HG03460 (cell line): ENCODE measurements around the gene JARID2.

ENCODE experiments used
- ATAC-seq: cut with Tn5 transposase; IDR thresholded peaks from one replicate; pipeline ENCODE4 v1.9.1; 2021; ENCODE audit not compliant: unreplicated experiment

JARID2 gene

DNA sequence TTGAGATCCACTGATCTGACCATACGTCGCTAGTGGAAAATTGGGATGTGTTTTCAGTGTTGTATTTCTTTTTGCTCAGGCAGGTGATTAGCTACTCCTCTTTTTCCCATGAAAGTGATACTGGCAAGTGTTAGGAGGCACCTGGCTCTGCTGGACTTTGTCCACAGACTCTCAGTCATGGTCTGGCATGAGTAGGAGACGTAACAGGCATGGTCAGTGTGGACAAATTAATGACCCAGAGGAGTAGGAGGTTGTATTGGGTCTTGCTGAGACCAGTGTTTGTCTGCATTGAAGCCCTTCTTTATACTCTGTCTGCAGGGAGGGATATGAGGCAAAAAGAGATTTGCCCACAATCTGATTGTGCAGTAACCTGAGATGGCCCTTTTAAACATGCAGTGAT is 238.3 kb downstream of the JARID2 start:
- no peak for ATAC-seq

DNA sequence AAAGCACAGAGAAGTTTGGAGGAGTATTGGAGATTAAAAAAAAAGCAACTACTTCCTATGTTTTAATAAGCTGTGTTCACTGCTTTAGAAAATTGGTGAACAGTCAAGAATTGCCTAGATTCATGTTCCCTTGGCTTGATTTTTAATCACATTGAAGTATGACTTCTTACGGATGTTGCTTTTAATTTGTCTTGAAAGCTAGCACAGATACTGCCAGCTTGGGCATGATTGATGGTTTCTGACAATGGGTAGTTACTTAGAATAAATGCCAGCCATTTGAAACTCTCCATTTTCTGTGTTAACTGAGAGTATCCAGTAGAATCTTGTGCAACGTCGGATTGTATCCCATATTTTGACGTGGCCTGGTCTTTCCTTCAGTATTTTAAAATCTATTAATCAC is 239.0 kb downstream of the JARID2 start:
- no peak for ATAC-seq

DNA sequence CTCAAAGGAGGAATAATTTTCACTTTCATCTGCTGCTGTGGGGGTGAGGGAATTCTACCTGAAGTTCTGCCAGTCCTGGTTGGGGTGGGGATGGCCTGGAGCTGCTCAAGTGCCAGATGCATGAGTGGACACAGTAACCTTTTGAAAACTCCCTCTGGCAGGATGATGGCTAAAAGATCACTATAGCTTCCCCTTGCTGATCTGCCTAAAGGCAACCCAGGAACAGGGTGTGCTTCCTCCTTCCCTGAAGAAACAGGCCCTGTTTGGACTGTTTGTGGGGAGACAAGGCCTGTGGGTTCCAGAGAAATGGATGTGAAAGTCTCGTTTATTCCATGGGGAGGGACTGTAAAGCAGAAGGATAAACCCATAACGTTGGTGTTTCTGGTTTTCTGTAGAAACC is 240.1 kb downstream of the JARID2 start:
- no peak for ATAC-seq

DNA sequence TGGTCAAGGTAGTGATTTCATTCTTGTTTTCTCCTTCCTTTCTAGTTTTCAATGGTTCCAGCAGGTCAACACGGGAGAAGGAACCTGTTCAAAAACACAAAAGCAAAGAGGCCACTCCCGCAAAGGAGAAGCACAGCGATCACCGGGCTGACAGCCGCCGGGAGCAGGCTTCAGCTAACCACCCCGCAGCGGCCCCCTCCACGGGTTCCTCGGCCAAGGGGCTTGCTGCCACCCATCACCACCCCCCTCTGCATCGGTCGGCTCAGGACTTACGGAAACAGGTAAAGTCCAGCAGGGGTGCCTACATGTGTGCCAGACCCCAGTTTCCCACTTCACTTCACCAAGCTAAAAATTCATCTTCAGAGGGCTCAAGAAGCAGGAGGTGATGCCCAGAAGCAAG is 241.4 kb downstream of the JARID2 start:
- ATAC-seq, result no peak

DNA sequence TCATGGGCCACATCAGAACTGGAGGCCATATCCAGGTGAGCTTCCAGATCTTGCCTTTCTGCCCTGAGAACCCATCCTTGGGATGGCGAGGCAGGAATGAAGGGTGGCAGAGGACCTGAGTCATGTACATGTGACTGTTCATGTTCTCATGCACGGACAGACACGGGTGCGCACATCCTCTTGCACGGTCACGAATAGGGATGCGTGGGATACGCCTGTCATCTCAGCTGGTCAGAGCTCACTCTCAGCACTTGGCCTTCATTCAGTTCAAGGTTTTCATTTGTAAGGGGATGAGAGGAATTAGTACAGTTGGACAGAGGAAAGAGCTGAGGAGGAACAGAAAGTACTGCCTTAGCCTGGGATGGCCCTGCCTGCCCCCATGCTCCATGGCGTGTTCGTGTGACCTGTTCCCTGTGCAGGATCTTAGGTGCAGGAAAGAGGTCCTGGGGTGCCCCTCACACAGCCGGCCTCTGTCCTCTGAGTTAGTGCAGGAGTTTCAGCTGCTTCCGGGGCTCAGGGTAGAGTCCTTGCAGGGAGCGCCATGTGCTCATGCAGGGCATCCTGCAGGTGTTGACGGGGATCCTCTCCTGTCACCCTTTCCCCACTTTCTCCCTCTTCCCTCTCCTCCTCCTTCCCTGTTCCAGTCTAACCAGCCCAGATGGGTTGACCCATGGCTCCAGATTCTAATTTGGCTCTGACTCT is 243.5 kb downstream of the JARID2 start:
- ATAC-seq, result no peak

DNA sequence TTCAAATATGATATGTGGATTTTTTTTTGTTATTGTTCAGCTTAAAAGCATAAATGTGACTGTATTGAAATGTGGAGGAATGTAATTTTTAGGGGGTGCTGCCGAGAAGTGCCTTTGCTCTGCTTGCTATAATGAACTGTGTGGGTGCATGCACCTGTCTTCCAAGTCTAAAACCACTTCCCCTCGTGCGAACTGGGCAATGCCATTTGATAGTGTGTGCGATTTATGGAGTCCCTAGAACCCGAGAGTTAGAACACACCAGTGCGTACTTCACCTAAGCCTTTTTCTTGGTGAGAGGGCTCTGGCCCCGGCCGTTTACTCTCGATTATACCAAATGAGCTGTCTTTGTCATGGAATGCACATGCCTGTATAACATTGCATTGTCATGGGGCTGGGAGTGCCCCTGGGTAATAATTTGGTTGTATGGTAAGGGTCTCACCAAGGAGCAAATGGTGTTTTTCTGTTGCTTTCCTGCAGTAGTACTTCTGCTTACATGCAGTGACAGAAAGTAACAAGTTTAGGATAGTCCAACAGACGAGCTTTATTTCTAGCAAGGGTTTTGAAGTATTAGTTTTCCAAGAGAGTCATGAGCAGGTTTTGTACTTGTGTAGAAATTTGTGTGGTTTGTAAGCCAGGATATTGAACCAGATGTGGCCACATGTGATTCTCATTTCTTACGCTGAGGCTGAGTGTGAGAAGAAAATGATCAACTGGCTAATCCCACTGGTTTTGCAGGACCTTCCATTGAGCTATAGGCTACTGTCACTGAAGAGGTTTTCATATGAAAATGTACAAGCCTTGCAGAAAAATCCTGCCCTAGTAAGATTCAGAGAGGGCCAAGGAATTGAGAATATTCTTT is 244.6 kb downstream of the JARID2 start:
- no peak for ATAC-seq

DNA sequence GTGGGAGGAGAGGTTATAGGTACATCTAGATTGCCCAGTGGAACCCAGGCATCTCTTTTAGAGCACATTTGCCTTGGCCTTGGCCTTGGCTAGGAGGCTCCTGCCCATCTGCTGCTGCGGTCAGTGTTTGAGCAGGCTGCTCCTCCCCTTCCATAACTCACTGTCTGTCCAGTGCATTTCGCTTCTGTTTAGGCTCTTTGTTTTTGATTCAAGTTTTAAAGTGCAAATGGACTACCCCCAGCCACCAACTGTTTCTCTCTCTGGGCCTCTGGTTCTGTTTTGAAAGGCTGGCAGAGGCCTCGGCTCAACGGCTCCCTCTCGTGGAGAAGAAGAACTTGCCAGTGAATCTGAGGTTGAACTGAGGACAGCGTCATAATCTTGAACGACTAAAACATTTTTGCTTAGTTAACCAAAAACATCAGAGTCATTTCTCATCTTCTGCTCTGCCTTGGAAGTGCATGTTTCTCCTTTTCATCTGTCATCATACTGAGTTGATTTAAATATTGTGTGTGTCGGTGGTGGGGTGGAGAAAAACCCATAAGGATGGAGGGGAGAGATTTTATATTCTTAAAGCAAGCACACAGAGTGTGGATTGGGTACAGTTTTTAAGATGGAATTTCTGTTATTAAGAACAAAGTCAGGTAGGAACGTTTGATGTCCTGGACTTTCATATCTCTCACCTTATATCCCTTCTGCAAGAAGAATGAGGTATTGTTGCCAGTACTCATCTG is 245.6 kb downstream of the JARID2 start:
- ATAC-seq, result no peak

DNA sequence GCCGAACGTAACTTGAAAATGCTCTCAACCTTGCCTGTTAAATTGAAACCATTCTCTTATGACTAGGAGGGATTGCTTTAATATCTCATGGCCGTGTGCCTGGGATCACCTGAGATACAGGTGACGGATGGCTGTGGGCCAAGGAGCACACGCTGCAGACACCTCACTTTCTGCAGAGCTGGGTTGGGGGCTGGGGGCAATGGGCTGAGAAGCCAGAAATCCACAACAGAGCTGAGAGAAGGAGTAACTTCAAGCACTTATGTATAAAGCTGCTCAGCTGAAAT is 246.1 kb downstream of the JARID2 start:
- ATAC-seq, result no peak

DNA sequence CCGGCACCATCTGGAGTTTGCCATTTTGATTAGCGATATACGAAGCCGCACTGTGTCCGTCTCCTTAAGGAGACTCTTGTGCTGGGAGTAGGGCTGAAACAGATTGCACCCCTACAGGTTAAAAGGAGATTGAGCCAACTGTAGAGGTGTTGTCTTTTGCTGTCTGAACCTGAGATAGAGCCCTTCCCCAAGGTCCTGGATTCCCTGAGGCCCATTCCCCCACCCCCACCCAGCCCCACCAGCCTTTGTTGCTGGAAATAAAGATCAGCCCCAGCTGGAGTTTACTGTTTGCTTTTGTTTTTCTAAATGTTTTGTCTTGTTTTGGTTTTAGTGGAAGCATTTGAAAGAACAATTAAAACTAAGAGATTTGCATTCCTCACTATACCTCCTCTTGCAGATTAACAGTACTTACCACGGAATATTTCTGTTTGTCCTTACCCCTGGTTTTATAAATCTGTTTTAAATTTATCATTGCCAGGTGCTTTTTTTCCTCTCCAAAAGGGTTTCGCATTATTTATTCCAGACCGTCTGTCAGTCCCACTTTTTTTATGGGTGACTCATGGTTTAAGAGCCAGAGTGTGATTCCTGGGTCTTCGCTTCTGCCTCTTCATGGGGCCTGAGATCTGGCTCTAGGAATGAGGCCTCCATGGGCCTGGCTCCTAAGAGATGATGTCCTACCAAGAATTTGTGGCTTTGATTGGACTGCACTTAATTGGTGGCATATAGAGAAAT is 247.7 kb downstream of the JARID2 start:
- ATAC-seq, result no peak

DNA sequence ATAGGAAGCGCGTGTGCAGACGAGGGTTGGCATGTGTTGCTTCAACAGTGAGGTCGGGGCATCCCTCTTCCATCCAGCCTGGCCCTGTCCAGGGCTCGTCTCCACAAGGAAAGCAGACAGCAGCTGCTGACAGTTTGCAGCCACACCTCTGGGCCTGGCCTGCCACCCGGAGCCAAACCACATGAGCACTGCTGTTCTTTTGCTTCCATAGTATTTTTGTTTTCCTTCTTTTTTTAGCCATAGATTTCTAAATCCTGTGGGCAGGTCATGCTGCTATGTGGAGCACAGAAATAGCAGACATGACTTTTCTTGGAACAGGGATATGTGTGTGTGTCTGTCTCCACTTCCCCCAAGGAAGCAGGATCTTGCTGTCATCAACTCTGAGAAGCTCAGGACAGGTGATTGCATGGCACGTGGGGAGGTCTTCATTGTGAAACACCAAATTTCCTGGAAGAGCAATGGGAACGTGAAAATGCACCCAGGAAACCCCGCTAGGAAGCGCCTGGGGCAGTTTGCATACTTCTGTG is 249.6 kb downstream of the JARID2 start:
- no peak for ATAC-seq

DNA sequence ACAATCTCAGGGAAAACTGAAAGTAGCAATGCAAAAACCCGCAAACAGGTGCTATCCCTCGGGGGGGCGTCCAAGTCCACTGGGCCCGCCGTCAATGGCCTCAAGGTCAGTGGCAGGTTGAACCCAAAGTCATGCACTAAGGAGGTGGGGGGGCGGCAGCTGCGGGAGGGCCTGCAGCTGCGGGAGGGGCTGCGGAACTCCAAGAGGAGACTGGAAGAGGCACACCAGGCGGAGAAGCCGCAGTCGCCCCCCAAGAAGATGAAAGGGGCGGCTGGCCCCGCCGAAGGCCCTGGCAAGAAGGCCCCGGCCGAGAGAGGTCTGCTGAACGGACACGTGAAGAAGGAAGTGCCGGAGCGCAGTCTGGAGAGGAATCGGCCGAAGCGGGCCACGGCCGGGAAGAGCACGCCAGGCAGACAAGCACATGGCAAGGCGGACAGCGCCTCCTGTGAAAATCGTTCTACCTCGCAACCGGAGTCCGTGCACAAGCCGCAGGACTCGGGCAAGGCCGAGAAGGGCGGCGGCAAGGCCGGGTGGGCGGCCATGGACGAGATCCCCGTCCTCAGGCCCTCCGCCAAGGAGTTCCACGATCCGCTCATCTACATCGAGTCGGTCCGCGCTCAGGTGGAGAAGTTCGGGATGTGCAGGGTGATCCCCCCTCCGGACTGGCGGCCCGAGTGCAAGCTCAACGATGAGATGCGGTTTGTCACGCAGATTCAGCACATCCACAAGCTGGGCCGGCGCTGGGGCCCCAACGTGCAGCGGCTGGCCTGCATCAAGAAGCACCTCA is 250.7 kb downstream of the JARID2 start:
- ATAC-seq, result no peak

DNA sequence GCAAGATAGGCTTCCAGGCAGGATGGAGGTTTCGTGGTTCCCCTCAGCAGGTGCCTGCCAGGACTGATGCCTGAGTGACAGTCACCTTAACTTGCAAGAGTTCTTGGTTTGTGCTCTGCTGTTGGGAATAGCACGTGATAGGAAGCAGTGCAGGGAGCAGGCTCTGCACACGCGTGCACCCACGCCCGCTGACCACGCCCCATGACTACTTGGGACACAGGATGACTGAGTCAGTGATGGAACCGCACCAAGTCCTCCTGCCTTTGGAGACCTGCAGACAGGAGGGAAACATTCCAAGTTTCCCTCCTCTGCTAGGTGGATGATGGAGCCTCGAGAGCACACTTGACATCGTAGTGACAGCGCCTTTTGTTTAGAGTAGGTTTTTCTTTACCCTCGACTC is 252.8 kb downstream of the JARID2 start:
- no peak for ATAC-seq

DNA sequence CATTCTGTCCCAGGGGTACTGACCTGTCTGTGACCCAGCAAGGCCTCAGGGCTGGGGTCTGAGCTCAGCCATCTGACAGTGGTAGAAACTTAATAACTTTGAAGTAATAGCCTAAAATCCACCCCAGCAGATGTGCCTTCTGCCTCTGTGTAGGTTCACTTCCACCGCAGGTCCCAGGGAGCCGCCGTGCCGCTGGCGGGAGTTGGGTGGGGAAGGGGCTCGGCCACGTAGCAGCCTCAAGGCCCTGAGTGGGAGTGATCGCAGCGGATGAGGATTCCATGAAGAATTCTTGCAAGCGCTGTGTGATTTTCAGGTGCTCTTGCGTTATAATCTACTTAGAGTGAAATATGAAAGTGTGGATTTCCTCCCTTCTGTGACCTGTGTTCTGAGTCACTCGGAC is 253.3 kb downstream of the JARID2 start:
- ATAC-seq, result no peak

DNA sequence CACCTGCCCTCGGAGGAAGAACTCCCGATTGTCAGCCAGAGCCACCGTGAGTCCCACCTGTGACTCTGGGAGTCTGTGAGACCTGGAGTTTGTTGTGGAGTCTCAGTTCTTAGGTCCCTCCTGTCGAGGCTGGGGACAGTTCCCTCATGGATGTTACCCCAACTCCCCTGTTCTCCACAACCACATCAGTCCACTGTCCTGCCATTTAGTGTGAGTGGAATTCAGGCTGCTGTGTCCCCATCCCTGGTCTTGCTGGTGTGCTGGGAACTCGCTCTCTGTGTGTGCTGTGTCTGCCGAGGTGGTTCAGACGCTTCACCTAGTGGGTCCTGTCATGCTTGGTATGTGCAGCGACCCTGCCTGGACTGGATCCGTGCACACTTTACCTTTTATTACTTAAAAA is 253.7 kb downstream of the JARID2 start:
- no peak for ATAC-seq

DNA sequence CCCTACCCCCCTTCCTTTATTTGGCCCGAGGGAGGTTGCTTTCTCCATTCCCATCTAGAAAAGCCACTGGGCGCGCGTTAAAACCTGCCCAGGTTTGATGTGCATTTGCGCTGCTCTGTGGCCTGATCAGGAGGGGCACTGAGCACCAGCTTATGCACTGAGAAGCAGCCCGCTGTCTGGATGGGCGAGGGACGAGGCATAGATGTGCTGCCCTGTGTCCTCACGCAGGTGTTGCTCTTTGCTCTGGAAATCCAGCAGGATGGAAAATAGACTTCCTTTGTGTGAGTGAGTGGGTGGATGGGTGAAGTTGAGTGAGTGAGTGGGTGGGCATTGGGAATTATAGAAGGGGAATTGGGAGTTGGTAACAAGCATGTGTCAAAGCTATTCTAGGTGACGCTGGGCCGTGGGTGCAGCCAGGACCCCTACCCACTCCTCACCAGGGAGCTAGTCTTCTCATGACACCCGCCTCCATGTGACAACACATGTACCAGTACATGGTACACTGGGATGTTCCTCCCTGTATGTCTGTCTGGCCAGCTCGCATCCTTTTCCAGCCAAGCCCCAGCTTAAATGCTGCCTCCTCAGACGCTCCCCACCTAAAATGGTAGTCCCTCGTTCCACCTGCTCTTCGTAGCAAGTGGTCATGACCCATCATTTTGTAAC is 254.3 kb downstream of the JARID2 start:
- no peak for ATAC-seq

DNA sequence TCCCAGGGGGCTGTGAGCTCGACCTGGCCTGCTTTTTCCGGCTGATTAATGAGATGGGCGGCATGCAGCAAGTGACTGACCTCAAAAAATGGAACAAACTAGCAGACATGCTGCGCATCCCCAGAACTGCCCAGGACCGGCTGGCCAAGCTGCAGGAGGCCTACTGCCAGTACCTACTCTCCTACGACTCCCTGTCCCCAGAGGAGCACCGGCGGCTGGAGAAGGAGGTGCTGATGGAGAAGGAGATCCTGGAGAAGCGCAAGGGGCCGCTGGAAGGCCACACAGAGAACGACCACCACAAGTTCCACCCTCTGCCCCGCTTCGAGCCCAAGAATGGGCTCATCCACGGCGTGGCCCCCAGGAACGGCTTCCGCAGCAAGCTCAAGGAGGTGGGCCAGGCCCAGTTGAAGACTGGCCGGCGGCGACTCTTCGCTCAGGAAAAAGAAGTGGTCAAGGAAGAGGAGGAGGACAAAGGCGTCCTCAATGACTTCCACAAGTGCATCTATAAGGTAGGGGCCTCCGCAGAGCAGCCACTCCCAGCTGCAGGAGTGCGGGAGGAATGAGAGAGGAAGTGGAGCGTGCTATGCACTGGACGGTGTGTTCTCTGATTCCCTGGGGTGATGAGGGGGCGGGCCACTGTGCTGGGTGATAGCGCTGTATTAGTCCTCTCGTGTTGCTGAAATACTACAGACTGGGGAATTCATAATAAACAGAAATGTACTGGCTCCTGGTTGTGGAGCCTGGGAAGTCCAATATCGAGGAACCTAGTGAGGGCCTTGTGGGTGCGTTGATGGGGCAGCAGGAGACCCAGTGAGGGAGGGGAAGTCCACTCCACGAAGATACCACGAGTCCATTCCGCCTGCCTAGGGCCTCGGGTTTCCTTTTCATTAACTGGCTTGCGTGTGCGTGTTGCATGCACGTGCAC is 255.3 kb downstream of the JARID2 start:
- ATAC-seq, result no peak

DNA sequence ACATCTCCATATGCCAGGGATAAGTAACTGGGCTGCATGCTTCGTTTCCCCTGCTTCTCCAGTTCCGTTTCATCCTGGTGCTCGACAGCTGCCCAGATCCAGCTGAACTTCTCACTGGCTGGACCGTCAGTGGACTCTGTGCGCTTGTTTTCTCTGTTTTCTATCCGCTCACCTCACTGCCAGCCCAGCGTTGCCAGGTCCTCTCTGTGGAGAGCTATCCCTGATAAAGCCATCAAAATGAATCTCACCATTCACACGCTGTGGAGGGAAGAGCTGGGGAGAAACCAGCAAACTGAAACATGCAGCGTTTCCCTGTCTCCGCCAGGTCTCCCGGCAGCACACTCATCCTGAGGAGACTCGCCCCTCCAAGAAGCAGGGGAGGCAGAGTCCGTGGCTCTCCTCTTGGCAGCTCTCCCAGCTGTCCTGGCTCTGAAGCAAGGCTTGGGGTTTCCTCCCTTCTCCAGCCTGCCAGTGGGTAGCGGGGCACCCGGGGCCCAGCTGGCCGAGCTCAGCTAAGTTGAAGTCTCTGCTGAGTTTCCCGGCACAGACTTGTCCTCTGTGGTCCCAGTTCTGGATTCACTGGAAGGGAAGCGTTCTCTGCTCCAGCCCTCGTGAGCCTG is 256.1 kb downstream of the JARID2 start:
- no peak for ATAC-seq
